ENCODE measurements around the gene MCM5.
"Not testable (repeated sequence)": the region's sequence is repeated elsewhere in the genome, so short reads cannot be mapped to it uniquely, and the experiment has no call there.

Gene MCM5

GRCh38 chr22:35435201-35435740 lies 35.3 kb downstream of the MCM5 start:
- Histone ChIP-seq H3K36me3 (ENCODE audit: control insufficient read depth, insufficient read depth, low read length) (peaks cover 45% of the 10 kb centered on the region), H3K27ac (ENCODE audit: low read depth, low read length) (no peak overlapping the region), H3K9ac (ENCODE audit: low read length) (no peak overlapping the region), H3K4me1 (ENCODE audit: control insufficient read depth, insufficient read depth, low read length) (peaks cover 5% of the 10 kb centered on the region), H3K9me3 (ENCODE audit: control insufficient read depth, insufficient read depth, low read depth, low read length) (peaks cover 13% of the 10 kb centered on the region), H3K4me3 (ENCODE audit: low read depth, low read length) (no peak overlapping the region), H3K27me3 (ENCODE audit: control insufficient read depth, insufficient read depth, low read length) (no peaks in the 10 kb centered on the region)

GRCh38 chr22:35436421-35436820 lies 36.5 kb downstream of the MCM5 start:
- Histone ChIP-seq H3K4me1 (ENCODE audit: control insufficient read depth, insufficient read depth, low read length) (no peaks in the 10 kb centered on the region), H3K9ac (ENCODE audit: low read length) (no peak overlapping the region), H3K27me3 (ENCODE audit: control insufficient read depth, insufficient read depth, low read length) (no peaks in the 10 kb centered on the region), H3K36me3 (ENCODE audit: control insufficient read depth, insufficient read depth, low read length) (peaks cover 39% of the 10 kb centered on the region), H3K9me3 (ENCODE audit: control insufficient read depth, insufficient read depth, low read depth, low read length) (peaks cover 13% of the 10 kb centered on the region), H3K27ac (ENCODE audit: low read depth, low read length) (no peak overlapping the region), H3K4me3 (ENCODE audit: low read depth, low read length) (no peak overlapping the region)

GRCh38 chr22:35437049-35437448 lies 37.1 kb downstream of the MCM5 start:
- H3K27me3 ChIP-seq (ENCODE audit: control insufficient read depth, insufficient read depth, low read length), result no peaks in the 10 kb centered on the region
- peaks cover 13% of the 10 kb centered on the region for H3K9me3 ChIP-seq (ENCODE audit: control insufficient read depth, insufficient read depth, low read depth, low read length)
- H3K4me3 ChIP-seq (ENCODE audit: low read depth, low read length), result no peak overlapping the region
- H3K36me3 ChIP-seq (ENCODE audit: control insufficient read depth, insufficient read depth, low read length), result peaks cover 32% of the 10 kb centered on the region
- H3K9ac ChIP-seq (ENCODE audit: low read length), result no peak overlapping the region
- no peak overlapping the region for H3K27ac ChIP-seq (ENCODE audit: low read depth, low read length)
- no peaks in the 10 kb centered on the region for H3K4me1 ChIP-seq (ENCODE audit: control insufficient read depth, insufficient read depth, low read length)

GRCh38 chr22:35438673-35439364 lies 38.9 kb downstream of the MCM5 start:
- not testable (repeated sequence) for H3K27me3 ChIP-seq (ENCODE audit: control insufficient read depth, insufficient read depth, low read length); H3K4me3 ChIP-seq (ENCODE audit: low read depth, low read length); H3K27ac ChIP-seq (ENCODE audit: low read depth, low read length); H3K9me3 ChIP-seq (ENCODE audit: control insufficient read depth, insufficient read depth, low read depth, low read length); H3K4me1 ChIP-seq (ENCODE audit: control insufficient read depth, insufficient read depth, low read length); H3K9ac ChIP-seq (ENCODE audit: low read length)
- H3K36me3 ChIP-seq (ENCODE audit: control insufficient read depth, insufficient read depth, low read length), result peaks cover 15% of the 10 kb centered on the region

- Histone ChIP-seq H3K36me3 (ENCODE audit: control insufficient read depth, insufficient read depth, low read length) (peaks cover 10% of the 10 kb centered on the region), H3K27ac (ENCODE audit: low read depth, low read length) (no peak overlapping the region), H3K27me3 (ENCODE audit: control insufficient read depth, insufficient read depth, low read length) (no peaks in the 10 kb centered on the region), H3K4me1 (ENCODE audit: control insufficient read depth, insufficient read depth, low read length) (no peaks in the 10 kb centered on the region), H3K9me3 (ENCODE audit: control insufficient read depth, insufficient read depth, low read depth, low read length) (no peaks in the 10 kb centered on the region), H3K9ac (ENCODE audit: low read length) (no peak overlapping the region), H3K4me3 (ENCODE audit: low read depth, low read length) (no peak overlapping the region)
Observed at GRCh38 chr22:35439365-35439717, 39.4 kb downstream of the MCM5 start.

GRCh38 chr22:35440129-35440528 lies 40.2 kb downstream of the MCM5 start:
- Histone ChIP-seq H3K9me3 (ENCODE audit: control insufficient read depth, insufficient read depth, low read depth, low read length) (no peaks in the 10 kb centered on the region), H3K9ac (ENCODE audit: low read length) (no peak overlapping the region), H3K27ac (ENCODE audit: low read depth, low read length) (no peak overlapping the region), H3K4me3 (ENCODE audit: low read depth, low read length) (no peak overlapping the region), H3K27me3 (ENCODE audit: control insufficient read depth, insufficient read depth, low read length) (no peaks in the 10 kb centered on the region), H3K36me3 (ENCODE audit: control insufficient read depth, insufficient read depth, low read length) (peaks cover 3% of the 10 kb centered on the region; the same call in 1 of the 2 replicates), H3K4me1 (ENCODE audit: control insufficient read depth, insufficient read depth, low read length) (no peaks in the 10 kb centered on the region)

GRCh38 chr22:35441489-35442100 lies 41.7 kb downstream of the MCM5 start:
- H3K9ac ChIP-seq (ENCODE audit: low read length), result no peak overlapping the region

GRCh38 chr22:35442471-35442870 lies 42.5 kb downstream of the MCM5 start:
- H3K9me3 ChIP-seq (ENCODE audit: control insufficient read depth, insufficient read depth, low read depth, low read length), result no peaks in the 10 kb centered on the region
- H3K9ac ChIP-seq (ENCODE audit: low read length), result no peak overlapping the region
- H3K36me3 ChIP-seq (ENCODE audit: control insufficient read depth, insufficient read depth, low read length), result no peaks in the 10 kb centered on the region; the same call in 1 of the 2 replicates
- H3K27me3 ChIP-seq (ENCODE audit: control insufficient read depth, insufficient read depth, low read length), result no peaks in the 10 kb centered on the region
- H3K27ac ChIP-seq (ENCODE audit: low read depth, low read length), result no peak overlapping the region
- H3K4me3 ChIP-seq (ENCODE audit: low read depth, low read length), result no peak overlapping the region
- H3K4me1 ChIP-seq (ENCODE audit: control insufficient read depth, insufficient read depth, low read length), result no peaks in the 10 kb centered on the region; the same call in 1 of the 2 replicates

More at GRCh38 chr22:35441489-35442100, 41.7 kb downstream of the MCM5 start:
- no peaks in the 10 kb centered on the region for H3K36me3 ChIP-seq (ENCODE audit: control insufficient read depth, insufficient read depth, low read length)
- H3K4me1 ChIP-seq (ENCODE audit: control insufficient read depth, insufficient read depth, low read length), result no peaks in the 10 kb centered on the region; the same call in 1 of the 2 replicates
- H3K27ac ChIP-seq (ENCODE audit: low read depth, low read length), result no peak overlapping the region
- no peak overlapping the region for H3K4me3 ChIP-seq (ENCODE audit: low read depth, low read length)
- no peaks in the 10 kb centered on the region for H3K27me3 ChIP-seq (ENCODE audit: control insufficient read depth, insufficient read depth, low read length)
- no peaks in the 10 kb centered on the region for H3K9me3 ChIP-seq (ENCODE audit: control insufficient read depth, insufficient read depth, low read depth, low read length)

GRCh38 chr22:35443338-35443737 lies 43.4 kb downstream of the MCM5 start:
- Histone ChIP-seq H3K4me1 (ENCODE audit: control insufficient read depth, insufficient read depth, low read length) (peaks cover 7% of the 10 kb centered on the region; the same call in 1 of the 2 replicates), H3K9me3 (ENCODE audit: control insufficient read depth, insufficient read depth, low read depth, low read length) (no peaks in the 10 kb centered on the region), H3K9ac (ENCODE audit: low read length) (no peak overlapping the region), H3K36me3 (ENCODE audit: control insufficient read depth, insufficient read depth, low read length) (no peaks in the 10 kb centered on the region; the same call in 1 of the 2 replicates), H3K27ac (ENCODE audit: low read depth, low read length) (no peak overlapping the region), H3K27me3 (ENCODE audit: control insufficient read depth, insufficient read depth, low read length) (no peaks in the 10 kb centered on the region), H3K4me3 (ENCODE audit: low read depth, low read length) (no peak overlapping the region)

GRCh38 chr22:35443790-35444684 lies 44.1 kb downstream of the MCM5 start:
- Histone ChIP-seq H3K27me3 (ENCODE audit: control insufficient read depth, insufficient read depth, low read length) (no peaks in the 10 kb centered on the region), H3K9ac (ENCODE audit: low read length) (no peak overlapping the region), H3K9me3 (ENCODE audit: control insufficient read depth, insufficient read depth, low read depth, low read length) (no peaks in the 10 kb centered on the region), H3K4me3 (ENCODE audit: low read depth, low read length) (no peak overlapping the region), H3K36me3 (ENCODE audit: control insufficient read depth, insufficient read depth, low read length) (no peaks in the 10 kb centered on the region; the same call in 1 of the 2 replicates), H3K4me1 (ENCODE audit: control insufficient read depth, insufficient read depth, low read length) (peaks cover 14% of the 10 kb centered on the region; the same call in 1 of the 2 replicates), H3K27ac (ENCODE audit: low read depth, low read length) (no peak overlapping the region)
